ENCODE measurements around the gene HECTD4. TPM values are rescaled to one million over a fixed set of nuclear protein-coding genes. Genes with fewer than 3 reads are reported as not detected.
A peak's percentile ranks its signal among the peaks of the same experiment; 100 is the strongest.

The HECTD4 gene
- total RNA-seq, 1 experiment from 2014 or later, result 3.7 TPM

GRCh38 chr12:112322441-112322840 lies 59.8 kb downstream of the HECTD4 start:
- DNase-seq (ENCODE audit: low read depth), result no peak

- no peak for DNase-seq (ENCODE audit: low read depth)
These were observed 61.0 kb downstream of the HECTD4 start for GRCh38 chr12:112321245-112321644.

- DNase-seq (ENCODE audit: low read depth), result no peak
These were observed 62.8 kb downstream of the HECTD4 start for GRCh38 chr12:112319395-112319794.

GRCh38 chr12:112317481-112317880 lies 64.8 kb downstream of the HECTD4 start:
- no peak for DNase-seq (ENCODE audit: low read depth)

- DNase-seq (ENCODE audit: low read depth), result no peak
These were observed 67.2 kb downstream of the HECTD4 start for GRCh38 chr12:112314981-112315380.

- no peak for DNase-seq (ENCODE audit: low read depth)
These were observed 72.4 kb downstream of the HECTD4 start for GRCh38 chr12:112309797-112310196.

GRCh38 chr12:112308652-112309051 lies 73.6 kb downstream of the HECTD4 start:
- DNase-seq (ENCODE audit: low read depth), result no peak

GRCh38 chr12:112308161-112308560 lies 74.1 kb downstream of the HECTD4 start:
- DNase-seq (ENCODE audit: low read depth), result no peak

GRCh38 chr12:112307317-112308011 lies 74.8 kb downstream of the HECTD4 start:
- no peak for DNase-seq (ENCODE audit: low read depth)

GRCh38 chr12:112305951-112306350 lies 76.3 kb downstream of the HECTD4 start:
- DNase-seq (ENCODE audit: low read depth), result no peak

GRCh38 chr12:112304436-112304835 lies 77.8 kb downstream of the HECTD4 start:
- no peak for DNase-seq (ENCODE audit: low read depth)

- no peak for DNase-seq (ENCODE audit: low read depth)
These were observed 78.4 kb downstream of the HECTD4 start for GRCh38 chr12:112303799-112304198.

GRCh38 chr12:112303004-112303403 lies 79.2 kb downstream of the HECTD4 start:
- peak; percentile 91 for DNase-seq (ENCODE audit: low read depth)

- DNase-seq (ENCODE audit: low read depth), result no peak
These were observed 82.5 kb downstream of the HECTD4 start for GRCh38 chr12:112299704-112300103.

GRCh38 chr12:112297188-112297587 lies 85.0 kb downstream of the HECTD4 start:
- no peak for DNase-seq (ENCODE audit: low read depth)

GRCh38 chr12:112296183-112296582 lies 86.0 kb downstream of the HECTD4 start:
- no peak for DNase-seq (ENCODE audit: low read depth)

- no peak for DNase-seq (ENCODE audit: low read depth)
These were observed 87.4 kb downstream of the HECTD4 start for GRCh38 chr12:112294793-112295192.

GRCh38 chr12:112288638-112289037 lies 93.6 kb downstream of the HECTD4 start:
- DNase-seq (ENCODE audit: low read depth), result no peak

GRCh38 chr12:112285600-112286401 lies 96.4 kb downstream of the HECTD4 start:
- no peak for DNase-seq (ENCODE audit: low read depth)

GRCh38 chr12:112283546-112283945 lies 98.7 kb downstream of the HECTD4 start:
- DNase-seq (ENCODE audit: low read depth), result no peak

GRCh38 chr12:112282920-112283319 lies 99.3 kb downstream of the HECTD4 start:
- no peak for DNase-seq (ENCODE audit: low read depth)

GRCh38 chr12:112275836-112276235 lies 106.4 kb downstream of the HECTD4 start:
- DNase-seq (ENCODE audit: low read depth), result no peak

- no peak for DNase-seq (ENCODE audit: low read depth)
These were observed 107.0 kb downstream of the HECTD4 start for GRCh38 chr12:112275207-112275606.
